ENCODE data around the gene ABCA2.

GRCh38 chr9:137006116-137007003 lies 21.7 kb downstream of the ABCA2 start:
- TF ChIP-seq CTCF (IDR thresholded peaks at IDR 0.05) (no peak), POLR2AphosphoS5 (IDR thresholded peaks at IDR 0.05; ENCODE audit: low read depth, low read length) (no peak), REST (IDR thresholded peaks at IDR 0.05; ENCODE audit: insufficient read depth in 1 of 2, low read depth in 2 of 2, low read length in 1 of 2) (no peak)
